NCI-H128 (cell line): ENCODE measurements around the gene SPDYE4.

Experiments used
- DNase-seq: peaks from one replicate; lab custom pipeline; 2025; ENCODE audit not compliant: unreplicated experiment; lab: John Stamatoyannopoulos, UW

The SPDYE4 gene

DNA sequence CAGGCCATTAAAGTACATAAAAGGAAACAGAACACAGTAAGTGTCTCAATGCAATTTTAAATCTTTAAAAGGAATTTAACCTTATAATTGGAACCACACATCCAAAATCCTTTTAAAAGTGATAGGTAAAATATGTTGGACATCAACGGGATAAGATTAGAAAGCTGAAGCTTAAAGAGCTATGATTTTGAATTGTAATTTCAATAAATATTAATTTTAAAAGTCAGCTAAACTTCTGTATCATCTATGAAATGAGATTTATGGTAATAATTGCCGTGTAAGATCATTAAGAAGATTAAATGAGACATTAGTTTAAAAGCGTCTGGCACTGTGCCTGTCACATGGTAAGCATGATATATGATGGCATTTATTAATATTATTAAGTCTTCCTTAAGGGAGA lies 45.0 kb downstream of the SPDYE4 start:
- no peak for DNase-seq

DNA sequence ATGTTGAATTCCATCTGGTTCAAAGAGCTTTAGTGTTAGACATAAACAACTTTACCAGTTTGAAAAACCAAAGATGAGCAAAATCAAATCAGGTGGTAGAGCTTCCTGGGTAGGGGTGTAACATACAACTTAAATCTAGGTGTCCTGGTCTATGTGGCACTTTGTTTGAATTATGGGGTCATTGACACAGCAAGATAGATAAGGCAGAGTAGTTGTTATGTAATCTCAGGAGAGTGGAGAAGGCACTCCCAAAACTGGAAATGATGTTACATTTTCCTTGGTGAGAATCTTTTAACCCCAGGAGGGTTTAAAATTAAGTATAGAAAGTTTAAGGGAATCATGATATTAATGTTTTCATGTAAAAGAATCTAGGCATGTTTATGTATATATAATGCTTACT lies 45.6 kb downstream of the SPDYE4 start:
- DNase-seq = no peak

DNA sequence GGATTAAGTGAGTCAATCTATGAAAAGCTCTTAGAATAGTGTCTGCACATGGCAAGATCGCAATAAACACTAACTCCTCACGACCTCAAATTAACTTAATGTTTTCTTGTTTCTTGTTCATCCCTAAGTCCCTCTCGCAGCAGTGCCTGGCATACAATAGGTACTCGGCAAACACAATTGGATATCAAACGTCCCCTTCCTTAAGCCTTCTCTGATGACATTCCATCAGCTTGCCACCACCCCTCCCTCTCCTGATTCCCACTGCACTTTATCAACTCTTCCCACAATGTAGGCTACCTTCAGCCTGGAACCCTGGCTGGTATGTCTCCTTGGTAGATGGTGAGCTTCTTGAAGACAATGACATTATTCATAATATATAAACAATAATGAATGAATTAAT lies 47.1 kb downstream of the SPDYE4 start:
- no peak for DNase-seq

DNA sequence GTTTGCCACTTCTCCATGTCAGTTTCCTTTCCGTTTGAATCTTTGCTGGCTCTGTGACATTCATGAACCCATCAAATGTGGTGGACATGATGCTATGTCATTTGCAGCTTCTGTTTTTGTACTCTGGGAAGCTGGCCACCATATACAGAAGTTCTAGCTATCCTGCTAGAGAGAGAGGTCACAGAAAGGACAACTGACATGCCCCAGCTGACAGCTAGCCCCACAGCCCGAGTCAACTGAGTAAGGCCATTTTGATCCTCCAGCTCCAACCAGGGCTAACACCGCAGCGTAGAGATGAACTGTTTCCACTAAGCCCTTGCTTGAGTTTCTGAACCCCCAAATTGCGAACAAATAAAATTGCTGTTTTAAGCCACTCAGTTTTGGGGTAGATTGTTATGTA lies 47.5 kb downstream of the SPDYE4 start:
- no peak for DNase-seq

DNA sequence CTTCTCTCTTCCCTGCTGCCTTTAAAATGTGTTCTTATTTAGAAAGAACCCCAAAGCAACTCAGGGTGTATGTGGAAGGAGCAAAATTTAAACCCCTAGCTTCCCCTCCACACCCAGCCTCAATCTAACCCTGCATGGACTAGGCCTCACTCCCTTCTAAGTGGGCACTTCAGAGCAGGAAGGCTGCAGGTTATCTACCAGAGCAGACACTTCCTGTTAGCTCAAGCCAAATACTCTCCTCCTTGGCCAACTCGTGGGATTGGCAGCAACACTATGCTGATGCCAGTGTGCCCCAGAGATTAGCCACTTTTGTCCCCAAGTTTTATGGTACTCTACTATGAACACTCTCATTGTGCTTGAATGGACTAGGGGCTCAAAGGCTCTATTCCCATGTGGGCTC lies 49.3 kb downstream of the SPDYE4 start:
- no peak for DNase-seq

DNA sequence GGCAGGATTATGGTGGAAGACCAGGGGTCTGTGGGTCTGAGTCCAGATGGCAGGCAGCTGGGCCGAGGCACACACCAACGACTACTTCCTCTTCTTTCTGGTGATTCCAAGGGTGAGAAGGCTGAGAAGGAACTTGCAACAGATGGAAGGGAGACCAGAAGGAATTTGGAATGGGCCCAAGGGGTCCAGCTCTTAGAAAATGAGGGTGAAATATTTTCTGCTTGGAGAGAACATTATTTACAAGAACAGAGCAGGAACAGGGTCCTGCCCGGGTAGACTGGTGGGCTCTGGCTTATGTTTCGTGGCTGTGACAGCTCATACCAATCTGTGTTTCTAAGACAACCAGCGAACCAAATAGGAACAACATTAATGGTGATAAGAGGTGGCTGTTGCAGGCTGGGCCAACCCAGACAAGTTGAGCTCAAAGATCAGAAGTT lies 50.3 kb downstream of the SPDYE4 start:
- no peak for DNase-seq

DNA sequence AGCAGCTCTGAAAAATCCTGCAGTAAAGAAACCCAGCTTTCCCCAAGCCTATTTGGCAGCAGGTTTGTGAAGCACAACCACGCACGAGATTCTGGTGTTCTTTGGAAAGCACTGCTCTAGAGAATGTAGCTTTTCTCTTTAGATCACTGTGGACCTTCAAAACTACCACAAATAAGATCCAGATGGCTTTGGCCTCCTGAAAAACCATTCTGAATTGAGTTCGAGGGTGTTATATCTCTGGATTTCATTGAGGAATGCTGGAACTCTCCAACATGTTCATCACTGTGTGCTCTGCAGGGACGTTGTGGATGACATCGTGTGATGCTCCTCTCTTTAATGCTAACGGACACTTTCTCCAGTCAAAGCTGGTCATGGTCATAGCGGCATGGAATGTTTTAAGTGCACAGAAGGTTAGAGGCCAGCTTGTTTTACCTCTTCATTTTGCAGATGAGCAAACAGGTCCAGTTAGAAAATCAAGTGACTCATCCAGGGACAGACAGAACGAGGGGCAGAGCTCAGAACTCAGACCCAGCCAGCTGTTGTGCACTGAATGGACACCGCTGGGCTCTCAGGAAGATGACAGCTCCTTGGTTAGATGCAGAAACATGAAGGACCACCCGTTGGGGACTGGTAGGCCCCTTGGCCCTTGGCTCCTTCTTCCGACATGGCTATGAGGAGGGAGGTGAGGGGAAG lies 50.9 kb downstream of the SPDYE4 start:
- DNase-seq = no peak

DNA sequence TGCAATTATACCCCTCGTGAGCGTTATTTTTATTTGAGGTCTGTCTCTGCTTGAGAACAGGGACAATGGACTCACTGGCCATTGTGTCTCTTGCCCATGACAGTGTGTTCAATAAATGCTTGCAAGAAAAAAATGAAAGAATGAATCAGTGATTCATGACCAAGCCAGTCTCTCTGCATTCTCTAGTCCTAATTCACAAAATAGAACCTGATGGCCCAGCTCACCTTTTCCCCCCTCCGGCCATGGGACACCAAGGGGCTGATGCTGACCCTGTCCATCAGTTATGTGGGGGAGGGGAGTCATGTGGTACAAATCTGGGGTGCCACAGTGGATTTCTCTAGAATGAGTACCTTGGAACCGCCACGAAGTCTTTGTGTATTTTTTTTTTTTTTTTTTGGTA lies 51.9 kb downstream of the SPDYE4 start:
- DNase-seq = no peak

DNA sequence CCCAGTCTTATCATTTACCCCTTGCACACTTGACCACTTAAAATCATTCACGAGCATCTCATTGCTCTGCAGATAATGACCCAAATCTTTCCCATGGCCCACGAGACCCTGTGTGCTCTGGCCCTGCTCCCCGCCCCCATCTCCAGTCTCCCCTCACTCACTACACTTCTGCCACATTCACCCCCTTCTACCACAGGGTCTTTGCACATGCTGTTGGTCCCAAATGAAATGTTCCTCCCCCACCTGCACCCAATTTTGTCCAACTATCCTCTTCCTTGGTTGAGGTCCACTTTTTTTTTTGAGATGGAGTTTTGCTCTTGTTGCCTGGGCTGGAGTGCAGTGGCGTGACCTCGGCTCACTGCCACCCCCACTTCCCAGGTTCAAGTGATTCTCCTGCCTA lies 52.9 kb downstream of the SPDYE4 start:
- DNase-seq = no peak

DNA sequence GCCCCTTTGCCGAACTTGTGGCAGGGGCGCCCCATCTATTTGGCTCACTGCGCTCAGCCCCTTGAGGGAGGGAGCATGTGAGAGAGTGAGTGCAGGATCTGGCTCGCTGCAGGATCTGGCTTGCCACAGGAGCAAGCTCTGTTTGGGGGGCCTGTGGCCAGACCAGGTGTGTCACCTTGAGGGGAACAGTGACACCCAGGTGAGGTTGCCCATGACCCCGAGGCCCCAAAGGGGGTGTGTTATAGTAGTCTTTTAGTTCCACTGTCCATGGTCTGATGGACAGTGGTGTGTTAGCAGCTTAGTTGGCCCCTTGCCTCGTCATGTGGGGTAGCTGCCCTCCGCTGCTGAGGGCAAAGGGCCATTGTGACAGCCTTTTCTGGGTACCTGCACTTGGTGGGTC lies 55.3 kb downstream of the SPDYE4 start:
- DNase-seq = no peak

DNA sequence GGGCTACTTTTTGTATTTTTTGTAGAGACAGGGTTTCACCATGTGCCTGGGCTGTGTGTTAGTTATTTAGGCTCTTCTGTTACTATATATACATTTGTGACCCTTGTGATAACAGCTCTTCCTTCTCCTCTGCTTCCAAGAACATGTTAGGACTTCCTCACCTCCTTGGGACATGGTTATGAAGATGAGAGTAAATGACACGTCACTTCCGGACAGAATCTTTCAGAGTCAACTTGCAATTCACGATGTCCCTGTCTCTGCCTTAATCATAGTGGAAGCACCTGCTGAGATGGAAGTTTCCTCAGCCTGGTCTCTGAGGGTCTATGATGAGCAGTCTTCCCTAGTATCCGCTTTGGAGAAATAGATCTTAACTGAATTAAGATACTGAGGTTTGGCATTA lies 56.6 kb downstream of the SPDYE4 start:
- DNase-seq = no peak

DNA sequence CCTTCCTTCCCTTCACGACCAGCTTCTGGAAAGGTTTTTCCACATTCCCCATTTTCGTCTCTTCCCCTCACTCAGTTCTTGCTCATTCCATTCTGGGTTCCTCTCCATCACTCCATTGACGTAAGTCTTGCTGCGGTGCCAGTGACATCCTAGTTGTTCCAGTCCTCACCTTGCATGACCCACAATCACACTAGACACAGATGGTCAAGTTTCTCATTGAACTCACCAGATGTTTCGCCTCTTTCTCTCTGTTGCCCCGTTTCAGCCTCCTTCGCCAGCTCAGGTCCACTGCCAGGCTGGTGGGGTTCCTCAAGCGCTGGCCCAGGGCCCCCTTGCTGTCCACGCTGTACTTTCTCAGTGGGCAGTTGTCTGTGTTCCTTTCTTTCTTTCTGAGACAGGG lies 57.1 kb downstream of the SPDYE4 start:
- DNase-seq = no peak
